ENCODE measurements around the gene ZNF397. TPM values are rescaled to one million over a fixed set of nuclear protein-coding genes. Genes with fewer than 3 reads are reported as not detected.

ZNF397 gene
- total RNA-seq, 1 experiment from 2014 or later: 23.8 TPM

- BruUV-seq (replicated peaks): no TSS peak
- no peak for ATAC-seq
- H4K20me1 ChIP-seq (ENCODE audit: insufficient read depth): no peaks in the 10 kb centered on the region
- intact Hi-C loops (cut with micrococcal nuclease): no loop called here
- peaks cover 0 to 2% of the 10 kb centered on the region in 2 experiments; a peak in 1 of 4 replicates for H3K4me1 ChIP-seq (ENCODE audit: control insufficient read depth in 1 of 2, insufficient read depth in 2 of 2, low read length in 2 of 2)
- no peak overlapping the region for H3K9ac ChIP-seq (ENCODE audit: low read length)
- H3K9me2 ChIP-seq (ENCODE audit: insufficient read depth): no peaks in the 10 kb centered on the region
- POLR2A ChIA-PET: interaction anchor here (0.6 kb wide), 1 partner anchor 136 kb away, joined by 3 read pairs; no protein-coding TSS in a partner anchor
- no peaks in the 10 kb centered on the region for H3K27me3 ChIP-seq (ENCODE audit: insufficient read depth, low read length)
- no peaks in the 10 kb centered on the region for H3K79me2 ChIP-seq (ENCODE audit: insufficient read depth, low read length)
- H3K4me2 ChIP-seq (ENCODE audit: low read length): no peak overlapping the region
- H3K27ac ChIP-seq (ENCODE audit: low read depth, low read length): no peak overlapping the region
- RAD21 ChIA-PET (ENCODE audit: low non-redundant PET in 1 of 2, low total read pairs in 2 of 2, uncharacterized antibody in 2 of 2, unreplicated experiment in 2 of 2): no interaction called here
- CTCF ChIA-PET: no interaction called here
- peaks cover 0 to 12% of the 10 kb centered on the region in 2 experiments; a peak in 1 of 4 replicates for H3K9me3 ChIP-seq (ENCODE audit: control insufficient read depth in 1 of 2, insufficient read depth in 1 of 2, low read depth in 1 of 2, low read length in 2 of 2)
- no peak overlapping the region for H3K4me3 ChIP-seq (replicated peaks in 1 of 2; ENCODE audit: low read depth in 1 of 2, low read length in 2 of 2)
- no peak overlapping the region for H2AFZ ChIP-seq (ENCODE audit: low read depth, low read length, poor library complexity, severe bottlenecking)
- TF ChIP-seq EZH2 (IDR thresholded peaks at IDR 0.05): no peak
- no peak for TF ChIP-seq CEBPB (IDR thresholded peaks at IDR 0.05; ENCODE audit: low read depth)
- TF ChIP-seq EGR1 (IDR thresholded peaks at IDR 0.05; ENCODE audit: low read depth): no peak
- TF ChIP-seq, protein P1, sequence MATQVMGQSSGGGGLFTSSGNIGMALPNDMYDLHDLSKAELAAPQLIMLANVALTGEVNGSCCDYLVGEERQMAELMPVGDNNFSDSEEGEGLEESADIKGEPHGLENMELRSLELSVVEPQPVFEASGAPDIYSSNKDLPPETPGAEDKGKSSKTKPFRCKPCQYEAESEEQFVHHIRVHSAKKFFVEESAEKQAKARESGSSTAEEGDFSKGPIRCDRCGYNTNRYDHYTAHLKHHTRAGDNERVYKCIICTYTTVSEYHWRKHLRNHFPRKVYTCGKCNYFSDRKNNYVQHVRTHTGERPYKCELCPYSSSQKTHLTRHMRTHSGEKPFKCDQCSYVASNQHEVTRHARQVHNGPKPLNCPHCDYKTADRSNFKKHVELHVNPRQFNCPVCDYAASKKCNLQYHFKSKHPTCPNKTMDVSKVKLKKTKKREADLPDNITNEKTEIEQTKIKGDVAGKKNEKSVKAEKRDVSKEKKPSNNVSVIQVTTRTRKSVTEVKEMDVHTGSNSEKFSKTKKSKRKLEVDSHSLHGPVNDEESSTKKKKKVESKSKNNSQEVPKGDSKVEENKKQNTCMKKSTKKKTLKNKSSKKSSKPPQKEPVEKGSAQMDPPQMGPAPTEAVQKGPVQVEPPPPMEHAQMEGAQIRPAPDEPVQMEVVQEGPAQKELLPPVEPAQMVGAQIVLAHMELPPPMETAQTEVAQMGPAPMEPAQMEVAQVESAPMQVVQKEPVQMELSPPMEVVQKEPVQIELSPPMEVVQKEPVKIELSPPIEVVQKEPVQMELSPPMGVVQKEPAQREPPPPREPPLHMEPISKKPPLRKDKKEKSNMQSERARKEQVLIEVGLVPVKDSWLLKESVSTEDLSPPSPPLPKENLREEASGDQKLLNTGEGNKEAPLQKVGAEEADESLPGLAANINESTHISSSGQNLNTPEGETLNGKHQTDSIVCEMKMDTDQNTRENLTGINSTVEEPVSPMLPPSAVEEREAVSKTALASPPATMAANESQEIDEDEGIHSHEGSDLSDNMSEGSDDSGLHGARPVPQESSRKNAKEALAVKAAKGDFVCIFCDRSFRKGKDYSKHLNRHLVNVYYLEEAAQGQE (IDR thresholded peaks at IDR 0.05; ENCODE audit: low read depth): no peak
- TF ChIP-seq TCF7L2 (IDR thresholded peaks at IDR 0.05; ENCODE audit: borderline replicate concordance, extremely low read depth, insufficient read depth, insufficient read length): no peak
- no peak for TF ChIP-seq EZH2phosphoT487 (IDR thresholded peaks at IDR 0.05; ENCODE audit: borderline replicate concordance)
- TF ChIP-seq SIN3A (IDR thresholded peaks at IDR 0.05; ENCODE audit: low read depth): no peak
- no peak for TF ChIP-seq POLR2A (IDR thresholded peaks at IDR 0.05; ENCODE audit: borderline replicate concordance, extremely low read depth, insufficient read depth, insufficient read length)
- no peak for TF ChIP-seq YY1 (IDR thresholded peaks at IDR 0.05; ENCODE audit: extremely low read depth, insufficient replicate concordance, low read depth, low read length)
- TF ChIP-seq, protein P2, sequence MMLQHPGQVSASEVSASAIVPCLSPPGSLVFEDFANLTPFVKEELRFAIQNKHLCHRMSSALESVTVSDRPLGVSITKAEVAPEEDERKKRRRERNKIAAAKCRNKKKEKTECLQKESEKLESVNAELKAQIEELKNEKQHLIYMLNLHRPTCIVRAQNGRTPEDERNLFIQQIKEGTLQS (IDR thresholded peaks at IDR 0.05): no peak
- no peak for TF ChIP-seq ELF1 (IDR thresholded peaks at IDR 0.05; ENCODE audit: borderline replicate concordance, low read depth)
- TF ChIP-seq SP1 (IDR thresholded peaks at IDR 0.05; ENCODE audit: low read depth): no peak
- no peak for TF ChIP-seq ZNF274 (IDR thresholded peaks at IDR 0.05; ENCODE audit: low read depth, low read length)
- no peak for TF ChIP-seq ZFX (IDR thresholded peaks at IDR 0.05)
- DNase-seq (ENCODE audit: low read depth, low spot score): no peak
- no peaks in the 10 kb centered on the region for H3K36me3 ChIP-seq (ENCODE audit: control insufficient read depth in 1 of 2, insufficient read depth in 2 of 2, low read length in 2 of 2)
These were observed 36.8 kb downstream of the ZNF397 start for GRCh38 chr18:35277633-35278032.
